Hypothalamus (tissue), 51 donors: ENCODE results near the gene PTGER4.
"Not testable (repeated sequence)": the region's sequence is repeated elsewhere in the genome, so short reads cannot be mapped to it uniquely, and the experiment has no call there.

ENCODE experiments used
- DNase-seq, 51 donors: peaks; one replicate each; lab custom pipeline; 2025; lab: John Stamatoyannopoulos, UW

The PTGER4 gene

DNA sequence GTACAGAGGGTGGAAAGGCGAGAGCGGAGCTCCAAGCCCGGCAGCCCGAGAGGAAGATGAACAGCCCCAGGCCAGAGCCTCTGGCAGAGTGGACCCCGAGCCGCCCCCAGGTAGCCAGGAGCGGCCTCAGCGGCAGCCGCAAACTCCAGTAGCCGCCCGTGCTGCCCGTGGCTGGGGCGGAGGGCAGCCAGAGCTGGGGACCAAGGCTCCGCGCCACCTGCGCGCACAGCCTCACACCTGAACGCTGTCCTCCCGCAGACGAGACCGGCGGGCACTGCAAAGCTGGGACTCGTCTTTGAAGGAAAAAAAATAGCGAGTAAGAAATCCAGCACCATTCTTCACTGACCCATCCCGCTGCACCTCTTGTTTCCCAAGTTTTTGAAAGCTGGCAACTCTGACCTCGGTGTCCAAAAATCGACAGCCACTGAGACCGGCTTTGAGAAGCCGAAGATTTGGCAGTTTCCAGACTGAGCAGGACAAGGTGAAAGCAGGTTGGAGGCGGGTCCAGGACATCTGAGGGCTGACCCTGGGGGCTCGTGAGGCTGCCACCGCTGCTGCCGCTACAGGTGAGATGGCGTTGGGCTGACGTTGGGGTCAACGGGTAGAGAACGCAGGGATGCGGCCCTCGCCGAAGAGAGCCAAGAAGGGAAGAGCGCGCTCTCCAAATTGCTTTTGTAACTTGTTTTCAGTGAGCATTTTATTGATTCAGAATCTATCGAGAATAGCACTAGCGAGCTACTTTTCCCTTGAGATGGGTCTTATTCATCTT lies at the start of gene PTGER4:
TSS of gene PTGER4 (plus strand) at position 3 of the 769 bp plus-strand sequence. CDS start 1,079 bp downstream, outside the sequence.
- DNase-seq: no peak

DNA sequence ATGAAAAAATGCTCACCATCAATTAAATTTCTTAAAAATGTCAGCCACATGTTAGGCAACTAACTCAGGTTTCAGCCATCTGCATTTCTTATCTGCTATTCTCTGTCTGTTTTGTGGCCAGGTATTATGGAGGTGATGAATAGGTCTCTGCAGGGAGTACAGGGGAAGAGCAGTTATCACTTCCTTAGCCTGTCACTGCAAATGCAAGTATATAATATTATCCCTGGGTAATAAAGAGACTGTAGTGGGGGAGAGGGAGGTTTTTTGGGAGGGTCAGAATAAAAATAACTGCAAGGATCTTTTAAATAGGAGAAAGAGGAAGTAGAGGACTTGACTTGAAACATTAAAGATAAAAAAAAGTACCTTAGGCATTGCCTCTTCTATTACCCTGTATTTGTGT lies 49.6 kb upstream of the PTGER4 start:
- DNase-seq: no peak

DNA sequence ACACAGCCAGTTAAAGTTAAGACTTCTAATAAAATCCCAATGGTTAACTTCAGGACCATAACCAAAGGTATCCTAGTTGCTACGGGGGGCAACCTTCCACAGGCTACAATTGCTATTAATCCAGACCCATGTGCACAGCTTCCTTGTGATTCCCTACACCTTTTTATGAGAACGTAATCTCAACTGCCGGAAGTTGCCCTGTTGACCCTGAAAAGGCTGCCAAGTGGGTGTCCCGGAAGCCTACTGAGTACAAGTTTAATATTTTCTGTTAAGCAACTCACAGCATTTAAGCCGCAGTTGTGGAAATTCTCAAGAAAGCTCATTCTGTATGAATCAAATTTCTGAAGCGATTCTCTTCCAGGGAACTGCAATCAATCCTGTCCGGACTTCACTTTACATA lies 48.5 kb upstream of the PTGER4 start:
- no peak for DNase-seq

DNA sequence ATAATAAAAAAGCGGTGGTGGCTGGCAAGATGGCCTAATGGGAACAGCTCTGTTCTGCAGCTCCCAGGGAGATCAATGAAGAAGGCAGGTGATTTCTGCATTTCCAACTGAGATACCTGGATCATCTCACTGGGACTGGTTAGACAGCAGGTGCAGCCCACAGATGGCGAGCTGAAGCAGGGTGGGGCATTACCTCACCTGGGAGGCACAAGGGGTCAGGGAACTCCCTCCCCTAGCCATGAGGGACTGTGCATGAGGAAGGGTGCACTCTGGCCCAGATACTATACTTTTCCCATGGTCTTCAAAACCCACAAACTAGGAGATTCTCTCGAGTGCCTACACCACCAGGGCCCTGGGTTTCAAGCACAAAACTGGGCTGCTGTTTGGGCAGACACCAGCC lies 45.6 kb upstream of the PTGER4 start:
- DNase-seq: no peak

DNA sequence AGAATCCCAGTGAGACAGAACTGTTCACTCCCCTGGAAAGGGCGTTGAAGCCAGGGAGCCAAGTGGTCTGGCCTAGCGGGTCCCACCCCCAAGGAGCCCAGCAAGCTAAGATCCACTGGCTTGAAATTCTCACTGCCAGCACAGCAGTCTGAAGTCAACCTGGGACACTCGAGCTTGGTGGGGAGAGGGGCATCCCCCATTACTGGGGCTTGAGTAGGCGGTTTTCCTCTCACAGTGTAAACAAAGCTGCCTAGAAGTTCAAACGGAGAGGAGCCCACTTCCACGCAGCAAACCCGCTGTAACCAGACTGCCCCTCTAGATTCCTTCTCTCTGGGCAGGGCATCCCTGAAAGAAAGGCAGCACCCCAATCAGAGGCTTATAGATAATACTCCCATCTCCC lies 45.1 kb upstream of the PTGER4 start:
- no peak for DNase-seq

DNA sequence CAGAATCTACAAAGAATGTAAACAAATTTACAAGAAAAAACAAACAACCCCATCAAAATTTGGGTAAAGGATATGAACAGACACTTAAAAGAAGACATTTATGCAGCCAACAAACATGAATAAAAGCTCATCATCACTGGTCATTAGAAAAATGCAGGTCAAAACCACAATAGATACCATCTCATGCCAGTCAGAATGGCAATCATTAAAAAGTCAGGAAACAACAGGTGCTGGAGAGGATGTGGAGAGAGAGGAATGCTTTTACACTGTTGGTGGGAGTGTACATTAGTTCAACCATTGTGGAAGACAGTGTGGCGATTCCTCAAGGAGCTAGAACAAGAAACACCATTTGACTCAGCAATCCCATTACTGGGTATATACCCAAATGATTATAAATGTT lies 40.2 kb upstream of the PTGER4 start:
- DNase-seq: not testable (repeated sequence)

DNA sequence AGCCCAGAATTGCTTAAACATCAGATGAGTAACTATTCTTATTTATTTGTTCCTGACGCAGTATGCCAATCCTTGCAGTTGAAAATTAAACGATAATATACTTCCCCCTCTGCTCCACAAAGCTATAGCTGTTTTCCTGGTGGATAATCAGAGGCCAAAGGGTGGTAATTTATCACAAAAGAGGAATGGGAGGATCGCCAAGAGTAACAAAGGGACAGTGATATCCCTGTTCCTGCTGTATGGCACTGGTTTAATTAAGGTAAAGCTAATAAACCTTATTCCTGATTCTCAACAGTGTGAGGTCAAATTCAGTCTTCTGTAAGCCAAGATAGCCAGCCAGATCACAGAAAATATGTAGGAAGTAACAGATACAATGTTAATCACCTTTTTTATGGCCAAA lies 33.4 kb upstream of the PTGER4 start:
- no peak for DNase-seq

DNA sequence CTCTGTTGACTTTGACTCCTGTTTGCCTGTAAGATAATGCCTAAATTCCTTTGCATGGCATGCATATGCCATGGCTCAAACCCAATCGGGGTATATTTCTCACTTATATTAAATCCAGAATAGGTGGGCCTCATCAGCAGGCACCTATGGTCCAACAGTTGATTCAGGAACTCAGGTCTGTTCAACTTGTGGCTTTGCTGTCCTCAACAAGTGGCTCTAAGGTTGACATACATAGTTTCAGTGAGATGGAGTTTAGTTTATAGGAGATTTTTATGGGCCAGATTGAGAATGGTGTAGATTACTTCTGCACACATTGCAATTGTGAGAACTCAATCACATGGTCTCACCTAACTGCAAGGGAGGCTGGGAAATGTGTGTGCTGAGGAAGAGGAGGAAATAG lies 31.6 kb upstream of the PTGER4 start:
- DNase-seq: no peak

DNA sequence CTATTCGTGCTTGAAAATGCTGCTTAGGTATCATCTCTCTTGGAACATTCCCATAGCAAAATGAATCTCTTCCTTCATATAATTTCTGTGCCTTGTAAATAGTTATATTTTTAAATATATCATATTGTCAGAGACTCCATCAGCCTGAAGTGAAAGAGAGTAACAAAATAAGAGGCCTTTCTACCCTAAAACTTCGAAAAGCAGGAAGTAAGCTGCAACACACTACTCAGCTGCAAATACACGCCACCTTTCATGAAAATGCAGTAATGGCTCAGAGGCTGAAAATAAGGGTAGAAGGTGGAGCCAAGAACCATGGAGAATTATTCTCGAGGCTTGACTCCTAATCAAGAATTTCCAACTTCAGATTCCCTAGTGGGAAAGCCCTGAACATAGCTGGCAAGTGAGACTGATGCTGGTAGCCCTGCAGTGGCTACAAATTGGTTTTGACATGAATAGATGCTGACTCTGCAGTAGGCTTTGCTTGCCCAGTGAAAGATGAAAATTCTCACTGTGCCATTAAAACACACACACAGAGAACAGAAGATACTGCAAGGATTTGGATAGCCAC lies 30.2 kb upstream of the PTGER4 start:
- no peak for DNase-seq

DNA sequence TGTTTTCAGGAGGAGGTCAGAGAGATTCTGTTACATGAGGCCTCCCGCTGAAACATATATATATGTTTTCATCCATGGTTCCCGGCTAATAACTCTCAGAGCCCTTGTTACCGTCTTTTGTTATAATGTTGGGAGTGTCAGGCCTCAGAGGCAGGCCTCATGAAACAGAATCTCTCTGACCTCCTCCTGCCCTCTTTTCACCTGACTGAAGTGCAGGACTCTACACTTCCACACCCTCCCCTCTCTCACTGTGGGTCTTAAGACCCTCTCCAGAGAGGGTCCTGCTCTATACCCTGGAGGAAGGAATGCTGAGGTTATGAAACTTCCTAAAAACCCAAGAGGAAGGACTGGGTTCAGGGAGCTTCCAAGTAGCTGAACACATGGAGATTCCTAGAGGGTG lies 28.5 kb upstream of the PTGER4 start:
- no peak for DNase-seq

DNA sequence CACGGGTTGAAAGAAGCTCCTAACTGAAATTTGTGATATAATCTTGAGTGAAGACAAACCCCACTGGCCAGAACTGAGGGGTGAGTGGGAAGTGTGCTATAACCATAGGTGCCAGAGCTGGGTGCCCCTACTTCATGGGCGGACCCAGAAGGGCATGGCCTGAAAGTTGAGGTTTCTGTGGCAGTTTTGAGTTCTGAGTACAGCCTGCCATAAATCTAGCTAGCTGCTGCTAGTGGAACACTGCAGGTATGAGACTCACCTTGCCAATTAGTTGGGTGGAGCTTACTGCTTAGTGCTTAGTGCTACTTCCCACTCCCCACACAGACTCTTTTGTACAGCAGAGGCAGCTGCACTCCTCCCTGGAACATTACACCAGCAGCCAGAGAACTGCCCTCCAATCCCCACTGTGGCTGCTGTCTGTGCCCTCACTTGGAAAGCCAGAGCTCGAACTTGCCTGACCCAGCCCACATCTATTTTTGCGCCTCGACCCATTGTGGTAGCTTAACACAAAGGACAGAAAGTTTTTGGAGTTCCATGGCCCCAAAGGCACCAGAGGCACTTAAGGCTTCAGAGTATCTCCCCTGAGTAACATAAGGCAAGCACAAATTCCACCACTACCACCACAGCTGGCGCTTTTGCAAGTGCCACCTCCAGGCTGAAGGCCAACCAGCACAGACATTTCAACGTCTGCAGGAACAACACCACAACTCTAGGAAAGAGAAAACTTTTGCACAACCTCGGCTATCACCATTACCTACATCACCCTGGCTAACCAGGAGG lies 27.1 kb upstream of the PTGER4 start:
- no peak for DNase-seq

DNA sequence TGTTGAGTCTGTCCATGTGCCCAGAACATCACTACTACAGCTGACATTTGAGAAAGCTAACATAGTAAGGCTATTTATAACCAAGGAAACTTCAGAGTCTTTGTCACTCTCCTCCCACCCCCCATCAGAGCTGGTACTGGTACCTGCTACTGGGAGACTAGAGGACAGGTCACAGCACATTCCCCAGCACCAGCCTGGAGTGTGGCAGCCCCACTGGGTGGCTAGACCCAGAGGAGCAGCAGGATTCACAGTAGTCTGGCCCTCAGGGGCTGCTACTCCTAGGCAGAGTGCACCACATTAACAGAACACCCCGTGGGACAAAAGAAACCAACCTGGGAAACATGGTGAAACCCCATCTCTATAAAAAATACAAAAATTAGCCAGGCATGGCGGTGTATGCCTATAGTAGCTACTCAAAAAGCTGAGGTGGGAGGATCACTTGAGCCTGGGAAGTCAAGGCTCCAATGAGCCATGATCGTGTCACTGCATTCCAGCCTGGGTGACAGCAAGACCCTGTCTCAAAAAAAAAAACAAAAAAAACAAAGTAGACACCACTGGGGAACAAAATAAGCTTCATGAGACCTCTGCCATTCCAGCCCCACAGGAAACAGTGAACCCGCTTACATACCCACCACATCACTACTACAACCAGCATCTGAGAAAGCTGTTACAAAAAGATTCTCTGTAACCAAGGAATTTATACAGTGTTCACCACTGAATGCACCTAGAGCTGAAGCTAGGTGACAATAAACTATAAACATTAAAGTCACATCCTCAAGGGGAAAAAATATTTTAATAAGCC lies 26.3 kb upstream of the PTGER4 start:
- DNase-seq: no peak

DNA sequence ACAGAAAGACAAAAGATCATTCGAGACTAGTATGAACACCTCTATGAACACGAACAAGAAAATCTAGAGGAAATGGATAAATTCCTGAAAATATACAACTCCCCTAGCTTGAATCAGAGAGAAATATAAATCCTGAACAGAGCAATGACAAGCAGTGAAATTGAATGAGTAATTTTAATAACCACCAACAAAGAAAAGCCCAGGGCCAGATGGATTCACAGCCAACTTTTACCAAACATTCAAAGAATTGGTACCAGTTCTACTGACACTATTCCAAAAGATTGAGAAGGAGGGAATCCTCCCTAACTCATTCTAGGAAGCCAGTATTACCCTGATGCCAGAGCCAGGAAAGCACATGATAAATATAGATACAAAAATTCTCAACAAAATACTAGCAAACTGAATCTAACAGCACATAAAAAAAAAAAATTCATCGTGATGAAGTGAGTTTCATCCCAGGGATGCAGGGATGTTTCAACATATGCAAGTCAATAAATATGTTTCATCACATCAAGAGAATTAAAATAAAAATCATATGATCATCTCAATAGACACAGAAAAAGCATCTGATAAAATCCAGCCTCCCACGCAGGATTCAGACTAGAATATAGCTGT lies 25.2 kb upstream of the PTGER4 start:
- no peak for DNase-seq

DNA sequence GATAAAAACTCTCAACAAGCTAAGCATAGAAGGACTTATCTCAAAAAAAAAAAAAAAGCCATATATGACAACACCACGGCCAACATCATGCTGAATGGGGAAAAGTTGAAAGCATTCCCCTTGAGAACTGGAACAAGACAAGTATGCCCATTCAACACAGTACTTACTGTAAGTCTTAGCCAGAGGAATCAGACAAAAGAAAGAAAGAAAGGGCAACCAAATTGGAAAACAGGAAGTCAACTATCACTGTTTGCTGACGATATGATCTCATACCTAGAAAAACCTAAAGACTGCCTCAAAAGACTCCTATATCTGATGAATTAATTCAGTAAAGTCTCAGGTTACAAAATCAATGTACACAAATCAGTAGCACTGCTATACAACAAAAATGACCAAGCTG lies 24.6 kb upstream of the PTGER4 start:
- no peak for DNase-seq

DNA sequence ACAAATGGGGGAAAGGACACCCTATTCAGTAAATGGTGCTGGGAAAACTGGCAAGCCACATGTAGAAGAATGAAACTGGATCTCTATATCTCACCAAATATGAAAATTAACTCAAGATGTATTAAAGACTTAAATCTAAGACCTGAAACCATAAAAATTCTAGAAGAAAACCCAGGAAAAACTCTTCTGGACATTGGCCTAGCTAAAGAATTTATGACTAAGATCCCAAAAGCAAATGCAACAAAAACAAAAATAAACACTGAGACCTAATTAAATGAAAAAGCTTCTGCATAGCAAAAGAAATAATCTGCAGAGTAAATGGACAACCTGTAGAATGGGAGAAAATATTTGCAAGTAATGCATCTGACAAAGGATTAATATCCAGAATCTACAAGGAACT lies 23.6 kb upstream of the PTGER4 start:
- DNase-seq: not testable (repeated sequence)

DNA sequence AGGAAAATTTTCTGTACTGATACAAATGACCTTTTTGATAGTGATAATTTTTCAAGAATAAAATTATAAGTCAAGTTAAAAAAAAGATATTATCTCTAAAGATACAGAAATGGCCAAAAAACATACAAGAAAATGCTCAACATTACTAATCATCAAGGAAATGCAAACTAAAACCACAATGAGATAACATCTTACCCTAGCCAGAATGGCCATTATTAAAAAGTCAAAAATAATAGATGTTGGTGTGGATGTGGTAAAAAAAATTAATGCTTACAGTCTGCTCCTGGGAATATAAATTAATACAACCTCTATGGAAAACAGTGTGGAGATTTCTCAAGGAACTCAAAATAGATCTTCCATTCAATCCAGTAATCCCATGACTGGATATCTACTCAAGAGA lies 22.9 kb upstream of the PTGER4 start:
- no peak for DNase-seq

DNA sequence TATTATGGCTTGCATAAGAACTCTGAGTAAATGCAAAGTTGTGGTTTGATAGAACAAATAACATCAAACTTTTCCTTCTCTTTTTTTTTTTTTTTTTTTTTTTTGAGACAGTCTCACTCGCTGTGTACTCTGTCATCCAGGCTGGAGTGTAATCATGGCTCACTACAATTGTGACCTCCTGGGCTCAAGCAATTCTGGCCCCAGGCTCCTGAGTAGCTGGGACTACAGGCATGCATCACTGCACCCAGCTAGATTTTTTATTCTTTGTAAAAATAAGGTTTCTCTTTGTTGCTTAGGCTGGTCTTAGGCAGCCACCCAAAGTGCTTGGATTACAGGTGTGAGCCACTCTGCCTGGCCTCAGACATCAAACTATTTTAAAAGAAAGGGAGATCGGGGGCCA lies 19.0 kb upstream of the PTGER4 start:
- DNase-seq: no peak

DNA sequence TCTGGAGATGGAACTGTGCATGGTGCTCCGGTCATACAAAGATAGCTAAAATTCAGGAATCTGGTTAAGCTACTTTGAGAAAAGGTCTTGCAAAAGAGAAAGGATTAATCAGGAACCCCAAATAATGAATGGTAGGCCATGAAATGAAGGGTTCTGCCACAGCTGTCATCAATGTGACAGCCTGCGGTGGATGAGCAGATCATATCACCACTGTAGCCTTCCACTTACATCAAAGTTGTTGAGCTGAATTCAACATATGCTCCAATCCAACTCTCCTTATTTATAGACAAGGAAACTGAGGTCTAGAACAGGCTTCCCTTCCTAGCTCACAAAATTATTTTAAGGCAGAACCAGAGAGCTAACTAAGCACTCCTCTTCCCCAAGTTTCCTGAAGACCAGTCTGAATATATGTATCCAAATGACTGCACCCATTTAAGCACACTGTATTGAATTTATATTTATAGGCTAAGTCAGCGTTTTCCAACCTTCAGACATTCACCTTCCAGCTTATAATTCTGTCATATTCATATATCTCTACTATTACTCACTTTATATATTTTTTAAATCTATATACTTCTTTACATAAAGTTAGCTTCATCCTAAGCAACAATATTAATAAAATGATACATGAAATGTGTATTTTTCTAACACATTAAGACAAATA lies 13.9 kb upstream of the PTGER4 start:
- DNase-seq: no peak

DNA sequence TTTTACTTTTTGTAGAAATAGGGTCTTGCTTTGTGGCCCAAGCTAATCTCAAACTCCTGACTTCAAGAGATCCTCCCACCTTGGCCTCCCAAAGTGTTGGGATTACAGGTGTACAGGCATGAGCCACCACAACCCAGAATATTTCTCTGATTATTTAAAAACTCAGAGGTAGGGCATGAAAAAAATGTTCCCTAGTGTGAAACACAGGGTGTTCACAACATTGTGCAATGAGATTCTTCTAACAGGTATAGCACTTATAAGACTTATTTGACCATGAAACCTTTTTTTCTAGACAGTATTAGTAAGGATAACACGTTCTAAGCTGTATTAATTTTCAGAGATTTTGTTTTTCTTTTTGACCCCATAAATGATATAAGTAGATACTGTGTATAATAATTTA lies 13.1 kb upstream of the PTGER4 start:
- DNase-seq: no peak

DNA sequence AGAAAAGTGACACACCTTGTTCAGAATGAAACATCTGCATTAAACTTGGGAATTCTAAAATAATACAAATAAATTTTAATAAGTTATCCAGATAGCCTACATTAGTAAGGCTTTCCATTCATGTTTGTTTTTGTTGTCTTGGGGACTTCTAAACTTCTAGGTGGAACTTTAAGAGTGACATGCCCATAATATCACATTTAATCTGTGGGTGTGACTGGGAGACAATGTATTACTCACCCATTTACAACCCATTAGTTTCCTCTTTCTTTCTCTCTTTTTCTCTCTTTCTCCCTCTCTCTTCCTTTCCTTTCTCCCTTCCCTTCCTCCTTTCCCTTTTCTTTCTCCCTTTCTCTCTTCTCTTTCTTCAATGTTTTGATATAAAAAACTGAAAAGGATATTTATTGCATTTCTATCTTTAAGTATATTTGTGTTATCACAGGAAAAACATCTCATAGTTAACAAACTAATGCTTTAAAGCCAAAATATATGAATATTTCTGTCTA lies 12.5 kb upstream of the PTGER4 start:
- DNase-seq: no peak
